ENCODE data around the gene HSD11B1.

DNA sequence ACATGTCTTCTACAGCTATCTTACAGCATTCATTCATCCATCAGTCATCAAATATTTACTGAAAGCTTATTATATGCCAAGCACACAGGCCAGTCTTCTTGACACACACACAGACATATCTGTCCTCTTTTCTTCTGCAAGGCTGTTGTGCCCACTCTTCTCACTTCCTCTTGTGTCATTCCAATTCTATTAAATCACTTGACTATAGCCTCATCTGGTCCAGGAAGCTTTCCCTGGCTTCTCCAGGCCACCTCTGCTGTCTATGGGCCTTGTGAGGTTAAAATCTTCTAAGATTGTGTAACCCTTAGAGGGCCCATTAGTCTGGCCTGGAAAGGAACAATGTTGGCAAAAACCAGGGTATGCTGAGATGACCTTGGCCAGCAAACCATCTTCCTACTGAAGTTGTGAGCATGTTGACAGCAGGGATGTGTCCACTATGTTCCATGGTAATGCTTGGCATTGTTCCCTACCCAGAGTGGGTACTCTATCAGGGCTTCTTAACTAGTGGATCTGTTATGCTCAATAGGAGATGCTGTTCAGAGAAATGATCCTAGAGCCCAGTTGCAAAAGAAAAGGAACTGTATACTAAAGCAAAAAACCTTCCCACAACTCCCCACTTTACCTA lies 56.5 kb downstream of the HSD11B1 start:
- TF ChIP-seq CTCF (IDR thresholded peaks at IDR 0.05; ENCODE audit: borderline replicate concordance, extremely low read depth, low read length, poor library complexity, severe bottlenecking) = no peak
- TF ChIP-seq EZH2 (IDR thresholded peaks at IDR 0.05; ENCODE audit: borderline replicate concordance, low read depth, low read length, severe bottlenecking) = no peak

Data from DND-41 (cell line).